Inferior parietal cortex (tissue), 1 donor: ENCODE measurements around the gene KCNK7.

Experiments
- DNase-seq: peaks from one replicate; pipeline ENCODE4 v3.0.0-alpha.2; 2016; ENCODE audit errors: extremely low spot score

Gene KCNK7

DNA sequence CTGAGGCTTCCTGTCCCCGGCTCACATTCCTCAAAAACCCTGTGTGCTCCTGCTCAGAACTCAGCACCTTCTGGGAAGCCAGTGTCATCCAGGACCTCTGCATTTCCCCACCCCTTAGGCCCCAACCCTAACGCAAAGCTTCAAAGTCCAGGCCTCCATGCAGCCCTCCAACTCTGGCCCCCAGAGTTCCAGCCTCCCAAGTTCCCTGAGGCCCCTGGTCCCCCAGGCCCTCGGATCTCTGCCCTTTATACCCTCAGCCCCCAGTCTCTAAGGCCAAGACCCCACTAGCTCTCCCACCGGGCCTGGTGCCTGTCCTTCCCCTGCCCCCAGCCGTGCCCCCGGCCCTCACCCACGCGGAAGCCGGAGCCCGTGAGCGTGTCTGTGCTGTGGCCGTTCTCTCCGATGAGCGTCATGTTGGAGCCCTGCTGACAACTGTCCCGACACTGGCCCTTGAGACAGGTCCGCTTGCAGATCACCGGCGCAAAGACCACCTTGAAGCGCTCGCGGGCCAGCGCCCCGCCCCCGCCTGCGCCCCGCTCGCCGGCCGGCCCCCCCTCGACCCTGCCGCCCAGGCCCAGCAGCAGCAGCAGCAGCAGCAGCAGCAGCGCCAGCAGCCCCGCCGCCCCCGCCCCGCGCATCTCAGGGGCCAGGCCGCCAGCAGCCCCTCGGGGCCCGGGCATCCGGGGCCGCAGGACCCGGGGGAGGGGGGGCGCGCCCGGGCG lies 38.2 kb downstream of the KCNK7 start:
- DNase-seq, result no peak

DNA sequence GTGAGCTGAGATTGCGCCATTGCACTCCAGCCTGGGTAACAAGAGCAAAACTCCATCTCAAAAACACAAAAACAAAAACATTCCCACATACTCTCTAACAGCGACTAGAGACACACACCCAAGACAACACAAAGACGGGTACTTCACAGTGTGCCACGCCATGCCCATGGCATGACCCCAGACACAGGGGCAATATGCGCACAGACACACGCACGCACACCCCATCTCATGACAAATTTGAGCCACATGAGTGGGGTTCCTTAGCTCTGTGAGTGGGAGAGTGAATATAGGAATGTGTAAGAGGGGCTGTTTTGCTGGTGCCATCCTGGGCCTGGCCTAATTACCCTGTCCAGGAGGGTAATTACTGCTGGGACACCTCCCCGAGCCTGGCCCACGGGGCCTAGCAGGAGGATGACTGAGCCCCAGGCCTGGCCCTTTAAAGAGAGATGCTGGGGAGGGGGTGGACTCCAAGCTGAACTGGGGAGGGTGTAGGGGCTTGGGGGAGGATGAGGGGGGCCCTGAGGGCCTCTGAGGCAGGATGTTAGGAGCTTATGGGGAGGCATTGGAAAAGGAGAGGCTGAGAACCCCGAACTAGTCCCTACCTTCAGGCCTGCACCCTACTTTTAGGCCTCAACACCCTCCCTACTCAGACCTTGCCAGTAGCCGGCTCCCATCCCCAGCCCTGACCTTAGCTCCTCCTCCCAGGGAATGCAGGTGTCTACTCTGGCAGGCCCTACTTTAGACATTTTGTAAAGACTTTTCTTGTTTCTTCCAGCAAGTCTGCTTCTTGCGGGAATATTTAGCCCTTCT lies 38.9 kb downstream of the KCNK7 start:
- no peak for DNase-seq

DNA sequence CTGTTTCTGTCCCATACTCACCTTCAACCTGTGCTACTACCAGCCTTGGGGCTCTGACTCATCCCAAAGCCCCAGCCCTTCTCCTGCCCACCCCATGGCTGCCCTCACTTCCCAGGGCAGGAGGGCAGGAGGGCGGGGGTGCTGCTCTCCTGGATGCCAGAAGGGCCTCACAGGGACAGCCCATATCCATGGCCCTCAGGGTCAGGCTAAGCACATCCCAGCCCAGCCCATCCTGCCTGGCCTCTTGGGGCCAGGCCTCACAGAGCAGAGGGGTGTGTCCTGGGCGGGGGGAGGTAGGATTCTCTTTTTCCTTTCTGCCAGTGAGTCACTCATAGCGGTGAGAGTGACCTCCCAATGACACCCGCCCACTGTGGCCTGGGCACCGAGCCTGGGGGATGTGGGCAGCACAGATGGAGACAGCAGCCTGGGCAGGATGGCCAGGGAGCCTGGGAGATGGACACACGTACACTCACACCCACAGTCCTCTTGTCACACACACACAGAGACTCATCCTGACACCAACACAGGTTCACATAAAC lies 39.8 kb downstream of the KCNK7 start:
- DNase-seq, result no peak

DNA sequence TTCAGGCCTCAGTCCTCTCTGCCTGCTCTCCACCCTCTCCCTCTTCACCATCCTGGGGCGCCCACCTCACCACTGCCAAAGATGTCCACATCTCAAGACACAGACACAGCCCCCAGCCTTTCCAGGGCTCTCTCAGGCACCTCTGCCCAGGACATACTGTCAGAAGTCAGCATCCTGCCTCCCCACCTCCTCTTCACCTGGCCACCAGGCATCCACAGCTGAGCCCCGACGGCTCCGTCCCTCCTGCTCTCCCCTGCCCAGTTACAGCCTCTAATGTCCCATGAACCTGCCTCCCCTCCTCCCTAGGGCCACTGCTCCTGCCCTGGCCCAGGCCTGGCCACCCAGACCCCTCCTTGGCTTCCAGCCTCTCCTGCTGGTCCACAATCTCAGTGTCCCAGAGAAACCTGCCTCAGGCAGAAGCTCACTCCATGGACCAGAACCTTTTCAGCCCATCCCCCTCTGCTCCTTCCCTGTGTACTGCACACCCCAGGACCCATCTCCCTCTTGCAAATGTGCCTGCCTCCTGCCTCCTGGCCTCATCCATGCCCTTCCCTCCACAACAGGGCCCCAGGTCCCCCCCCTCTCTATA lies 40.7 kb downstream of the KCNK7 start:
- no peak for DNase-seq

DNA sequence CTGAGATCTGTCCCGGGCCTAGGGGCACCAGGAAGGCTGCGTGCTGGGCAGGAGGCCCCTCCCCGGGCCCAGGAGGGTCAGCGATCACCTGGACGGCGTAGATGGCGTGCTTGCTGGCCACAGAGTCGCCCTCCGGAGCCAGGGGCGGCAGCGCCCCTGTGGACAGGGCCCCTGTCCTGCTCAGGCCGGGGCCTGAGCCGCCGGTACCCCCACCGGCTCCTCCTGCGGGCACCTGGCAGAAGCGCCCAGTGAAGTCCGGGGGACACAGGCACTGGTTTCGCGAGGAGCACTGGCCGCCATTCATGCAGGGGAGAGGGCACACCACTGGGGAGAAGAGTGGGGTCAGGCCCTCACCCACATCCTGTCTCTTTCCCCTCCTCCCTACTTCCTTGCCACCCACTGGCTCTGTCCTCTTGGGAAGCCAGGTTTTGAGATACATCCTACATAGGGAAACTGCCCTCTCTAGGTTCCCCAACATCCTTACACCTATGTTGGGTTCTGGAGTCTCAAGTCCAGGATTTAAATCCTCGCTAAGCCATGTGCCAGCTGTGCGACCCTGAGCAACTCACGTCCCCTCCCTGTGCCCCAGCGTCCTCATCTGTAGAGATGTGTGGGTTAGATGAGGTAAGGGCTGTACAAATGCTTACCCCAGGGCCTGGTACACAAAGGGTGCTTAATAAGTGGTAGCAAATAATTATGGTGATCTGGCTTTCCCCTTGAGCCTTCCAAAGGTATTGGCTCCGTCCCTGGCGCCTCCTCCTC lies 41.4 kb downstream of the KCNK7 start:
- DNase-seq, result no peak

DNA sequence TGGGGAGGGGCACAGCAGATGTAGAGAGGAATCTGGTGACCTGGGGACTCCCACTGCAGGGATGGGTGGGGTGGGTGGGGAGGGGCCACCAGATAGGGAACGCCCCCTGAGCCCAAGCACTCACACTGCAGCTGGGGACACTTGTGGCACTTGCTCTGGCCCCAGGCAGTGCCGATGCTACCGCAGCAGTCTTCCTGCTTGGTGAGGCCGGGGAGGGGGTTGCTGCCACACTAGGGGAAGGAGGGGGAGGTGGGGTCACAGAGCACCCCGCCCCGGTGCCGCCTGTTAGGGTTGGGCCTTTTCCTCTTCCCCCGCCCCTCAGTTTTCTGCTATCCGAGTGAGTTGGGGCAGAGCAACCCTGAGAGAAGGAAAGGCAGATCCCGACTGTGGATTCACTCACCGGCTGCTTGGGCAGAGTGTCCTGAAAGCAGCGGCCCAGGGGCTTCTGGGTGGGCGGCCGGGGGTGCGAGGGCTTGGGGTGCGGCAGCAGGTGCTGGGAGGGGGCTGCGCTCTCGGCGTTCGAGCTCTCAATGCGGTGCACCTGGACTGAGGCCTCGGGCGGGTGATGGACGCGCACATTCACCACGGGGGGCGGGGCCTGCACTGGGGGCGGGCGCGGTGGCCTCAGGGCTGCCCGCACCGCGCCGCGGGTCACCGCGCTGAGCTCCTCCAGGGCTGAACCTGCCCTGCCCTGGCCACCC lies 42.1 kb downstream of the KCNK7 start:
- DNase-seq, result no peak

DNA sequence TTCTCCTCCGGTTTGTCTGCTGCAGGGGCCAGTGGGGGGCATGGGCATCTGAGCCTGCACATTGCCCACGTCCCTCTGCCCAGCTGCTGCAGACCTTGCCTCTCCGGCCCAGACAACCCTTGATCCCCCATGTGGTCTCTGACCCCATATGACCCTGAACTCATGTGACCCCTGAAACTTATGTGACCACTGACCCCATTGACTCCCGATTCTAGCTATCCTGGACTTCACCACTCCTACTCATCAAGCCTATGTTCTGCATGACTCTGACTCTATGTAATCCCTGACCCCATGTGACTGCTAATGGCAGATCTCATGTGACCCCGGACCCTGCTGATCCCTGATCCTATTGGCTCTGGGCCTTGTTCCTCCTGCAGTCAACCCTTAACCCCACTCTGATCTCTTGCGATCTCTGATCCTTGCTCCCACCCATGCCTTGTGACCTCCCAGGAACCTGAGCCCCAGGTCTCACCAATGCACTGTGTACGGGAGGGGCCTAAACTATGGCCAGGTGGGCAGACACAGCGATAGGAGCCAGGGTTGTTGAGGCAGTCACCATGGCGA lies 43.1 kb downstream of the KCNK7 start:
- no peak for DNase-seq

DNA sequence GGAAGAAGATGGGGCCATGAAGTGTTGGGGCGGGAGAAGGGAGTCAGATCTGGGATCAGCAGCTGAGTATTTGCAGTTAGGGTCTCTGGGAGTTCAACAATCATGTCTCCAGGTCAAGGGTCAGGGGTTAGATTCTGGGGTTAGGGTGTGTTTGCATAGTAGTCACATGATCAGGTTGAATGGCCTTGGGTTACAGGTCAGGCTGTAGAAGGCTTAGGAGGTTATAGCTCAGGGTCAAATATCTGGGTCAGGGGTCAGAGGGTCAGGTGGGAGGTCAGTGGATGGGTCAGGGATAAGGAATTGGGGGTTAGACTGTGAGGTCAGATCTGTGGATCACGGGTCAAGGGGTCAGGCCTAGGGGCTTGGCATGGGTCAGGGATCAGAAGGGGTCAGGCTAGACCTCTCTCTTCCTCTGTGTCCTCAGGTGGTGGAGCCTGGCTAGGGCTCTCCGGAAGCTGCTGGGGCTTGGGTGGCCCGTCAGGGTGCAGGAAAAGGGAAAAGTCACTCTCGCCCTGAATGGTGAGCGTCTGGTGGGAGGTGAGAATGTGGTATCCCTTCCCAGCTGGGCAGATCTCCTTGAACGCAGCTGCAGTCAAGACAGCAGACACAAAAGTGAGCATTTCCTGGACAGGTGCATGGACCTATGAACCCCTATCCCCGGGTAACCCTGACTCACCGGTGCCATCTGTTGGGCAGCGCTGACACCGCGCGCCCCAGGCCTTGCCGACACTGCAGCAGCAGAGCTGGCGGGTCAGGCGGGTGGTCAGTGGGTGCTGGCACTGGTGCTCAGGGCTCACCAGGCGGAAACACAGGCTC lies 43.8 kb downstream of the KCNK7 start:
- no peak for DNase-seq

DNA sequence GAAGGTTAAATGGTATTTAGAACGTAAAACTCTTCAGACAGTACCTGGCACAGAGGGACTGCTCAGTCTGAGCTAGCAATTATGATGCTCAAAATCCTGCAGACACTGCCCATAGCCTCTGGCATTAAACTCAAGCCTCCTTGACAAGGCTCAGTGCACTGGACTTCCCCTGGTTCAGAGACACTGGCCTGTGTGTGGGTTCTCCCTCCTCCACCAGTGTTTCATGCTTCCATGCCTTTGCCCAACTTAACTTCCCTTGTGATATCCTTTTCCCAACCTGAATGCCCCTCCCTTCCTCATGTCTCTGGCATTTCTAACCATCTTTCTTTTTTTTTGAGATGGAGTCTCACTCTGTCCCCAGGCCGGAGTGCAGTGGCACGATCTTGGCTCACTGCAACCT lies 46.5 kb downstream of the KCNK7 start:
- DNase-seq, result no peak

DNA sequence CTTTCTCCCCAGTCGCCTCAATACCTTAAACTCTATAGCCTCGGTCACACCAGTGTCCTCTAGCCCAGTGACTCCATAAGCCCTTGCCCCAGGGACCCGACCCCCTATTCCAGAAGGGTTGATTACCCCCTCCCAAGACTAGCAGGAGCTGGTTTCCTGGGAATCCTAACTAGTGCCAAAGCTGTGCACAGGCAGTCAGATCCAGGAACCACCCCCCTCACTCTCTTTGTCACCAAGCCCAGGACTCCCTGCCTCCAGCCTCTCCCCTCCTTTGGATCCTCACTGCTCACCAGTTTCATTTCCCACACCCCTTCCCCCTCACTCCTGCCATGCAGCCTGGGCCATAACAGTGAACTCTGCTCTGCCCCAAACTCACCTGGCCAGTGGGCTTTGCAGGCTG lies 47.2 kb downstream of the KCNK7 start:
- DNase-seq, result no peak

DNA sequence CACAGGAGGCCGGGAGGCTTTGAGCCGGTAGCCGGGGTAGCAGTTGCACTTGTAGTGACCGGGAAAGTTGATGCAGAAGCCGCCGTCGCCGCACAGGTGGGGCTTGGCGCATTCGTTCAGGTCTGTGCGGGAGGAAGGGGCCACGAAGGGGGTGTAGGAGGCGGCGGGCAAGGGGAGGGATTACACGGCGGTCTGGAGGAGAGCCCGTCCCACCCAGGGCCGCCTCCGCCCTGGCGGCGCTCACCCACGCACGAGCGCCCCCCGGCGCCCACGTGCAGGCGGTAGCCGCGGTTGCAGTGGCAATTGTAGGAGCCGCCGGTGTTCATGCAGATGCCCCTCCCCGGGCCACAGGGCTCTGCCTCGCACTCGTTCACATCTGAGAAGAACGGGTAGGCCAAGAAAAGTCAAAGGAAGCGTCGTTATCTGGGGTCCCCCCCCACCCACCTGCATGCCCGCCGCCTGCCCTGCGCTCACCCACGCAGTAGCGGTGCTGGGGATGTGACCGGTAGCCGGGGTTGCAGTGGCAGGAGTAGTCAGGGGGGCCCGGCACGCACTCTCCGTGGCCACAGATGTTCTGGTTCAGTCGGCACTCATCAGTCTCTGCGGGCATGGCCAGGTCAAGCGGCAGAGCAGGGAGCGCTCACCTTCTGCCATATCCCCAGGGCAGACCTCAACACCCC lies 48.0 kb downstream of the KCNK7 start:
- DNase-seq, result no peak

DNA sequence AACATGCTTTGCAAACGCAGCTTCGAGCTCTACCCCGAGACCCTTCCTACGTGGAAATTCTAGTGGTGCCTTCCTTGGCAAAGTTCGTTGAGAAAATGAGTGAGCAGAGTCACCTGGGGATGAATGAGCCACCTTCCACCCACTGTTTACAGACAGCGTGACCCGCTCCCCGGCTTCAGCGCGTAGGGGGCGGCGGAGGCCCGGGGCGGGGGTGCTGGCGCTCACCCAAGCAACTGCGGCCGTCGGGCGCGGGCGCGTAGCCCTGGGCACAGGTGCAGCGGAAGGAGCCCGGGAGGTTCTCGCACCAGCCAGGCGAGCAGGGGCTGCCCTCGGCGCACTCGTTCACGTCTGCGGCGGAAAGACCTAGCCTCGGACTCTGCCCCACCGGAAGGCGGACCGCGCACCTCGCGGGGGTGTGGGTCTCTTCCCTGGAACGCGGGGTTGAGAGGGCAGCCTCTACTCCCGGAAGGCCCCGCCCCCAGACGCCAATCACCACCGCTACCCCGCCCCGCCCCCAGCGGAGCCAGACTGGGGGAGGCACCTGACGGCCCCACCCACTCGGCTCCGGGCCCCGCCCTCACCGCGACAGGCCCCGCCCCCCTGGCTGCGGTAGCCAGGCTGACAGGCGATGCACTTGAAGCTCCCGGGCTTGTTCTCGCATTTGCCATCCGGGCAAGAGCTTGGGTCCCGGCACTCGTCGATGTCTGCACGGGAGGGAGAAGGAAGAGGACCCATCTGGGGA lies 49.2 kb downstream of the KCNK7 start:
- DNase-seq, result no peak

DNA sequence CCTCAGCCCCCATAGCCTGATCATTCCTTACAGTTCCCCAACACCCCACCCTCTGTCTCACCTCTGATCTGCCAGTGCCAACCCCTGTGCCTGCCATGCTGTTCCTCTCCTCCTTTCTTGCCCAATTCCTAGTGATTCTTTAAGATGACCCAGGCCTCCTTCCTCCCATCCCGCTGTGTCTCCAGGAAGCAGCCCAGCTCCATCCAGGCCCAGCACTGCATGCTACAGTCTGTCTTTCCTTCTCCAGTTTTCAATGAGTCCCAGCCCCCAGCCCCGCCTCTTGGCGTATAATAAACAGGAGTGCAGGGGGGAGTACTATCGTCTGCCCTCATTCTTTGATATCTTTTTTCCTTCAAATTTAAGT lies 49.8 kb downstream of the KCNK7 start:
- no peak for DNase-seq
